HG03442 (cell line): Measurements from ENCODE around the gene BST1.

Experiments
- ATAC-seq: cut with Tn5 transposase; IDR thresholded peaks from one replicate; pipeline ENCODE4 v1.9.1; 2021; ENCODE audit warnings: mild to moderate bottlenecking, moderate library complexity; ENCODE audit not compliant: unreplicated experiment

The BST1 gene

GRCh38 chr4:15702941-15703403 is at the start of gene BST1:
Gene BST1 (plus strand): TSS chr4:15703065. CDS start chr4:15703145, 80 bp downstream.
- ATAC-seq: peak; percentile 58

GRCh38 chr4:15653420-15653819 is 49.4 kb upstream of the BST1 start:
- no peak for ATAC-seq

- peak; percentile 20 for ATAC-seq
These were observed 48.8 kb upstream of the BST1 start for GRCh38 chr4:15653864-15654592.

GRCh38 chr4:15654593-15655222 is 48.2 kb upstream of the BST1 start:
- ATAC-seq: peak; percentile 46

GRCh38 chr4:15655223-15656037 is 47.4 kb upstream of the BST1 start, which contains the start of gene FBXL5:
Gene FBXL5 (minus strand): TSS chr4:15655357. CDS start chr4:15655287, 70 bp downstream.
- ATAC-seq: peak; percentile 65

- ATAC-seq: no peak
These were observed 46.8 kb upstream of the BST1 start for GRCh38 chr4:15656038-15656470.

DNA sequence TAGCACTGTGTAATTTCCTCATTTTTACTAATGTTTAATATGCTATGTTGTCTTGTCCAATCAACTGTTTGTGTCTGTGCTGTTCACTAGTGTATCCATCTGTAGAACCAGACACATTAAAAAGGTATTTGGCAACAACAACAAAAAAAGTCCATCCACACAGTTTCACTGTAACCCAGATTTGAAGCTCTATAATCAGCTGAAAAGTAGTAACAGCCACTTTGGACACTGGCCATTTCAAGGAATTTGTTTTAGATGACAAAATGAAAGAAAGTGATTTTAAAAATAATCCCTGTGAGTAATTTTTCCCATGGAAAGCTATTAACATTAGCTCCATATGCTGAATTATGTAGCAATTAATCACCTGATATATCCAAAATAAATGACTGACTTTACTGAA is 45.5 kb upstream of the BST1 start:
- no peak for ATAC-seq

GRCh38 chr4:15658136-15658770 is 44.6 kb upstream of the BST1 start:
- ATAC-seq: no peak

- no peak for ATAC-seq
These were observed 44.1 kb upstream of the BST1 start for GRCh38 chr4:15658781-15659180.

GRCh38 chr4:15659768-15660570 is 42.9 kb upstream of the BST1 start:
- ATAC-seq: no peak

GRCh38 chr4:15665753-15666365 is 37.0 kb upstream of the BST1 start:
- ATAC-seq: no peak

DNA sequence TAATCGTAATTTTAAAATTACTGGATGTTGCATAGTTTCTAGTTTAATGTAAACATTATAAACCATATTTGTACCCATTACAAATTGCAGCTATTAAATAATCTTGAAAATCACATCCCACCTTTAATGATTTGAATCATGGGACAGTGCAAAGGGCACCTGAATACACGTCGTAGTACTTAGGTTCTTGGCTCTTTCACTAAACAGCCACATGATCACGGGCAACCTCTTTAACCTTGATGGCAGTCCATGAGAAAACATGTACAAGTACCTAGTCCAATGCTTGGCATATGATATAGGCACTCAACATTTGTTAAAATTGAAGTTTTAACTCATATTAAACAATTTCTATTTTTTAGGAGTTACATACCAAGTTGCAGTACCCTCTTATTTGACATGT is 35.9 kb upstream of the BST1 start:
- ATAC-seq: no peak

GRCh38 chr4:15668566-15669435 is 34.1 kb upstream of the BST1 start:
- no peak for ATAC-seq

DNA sequence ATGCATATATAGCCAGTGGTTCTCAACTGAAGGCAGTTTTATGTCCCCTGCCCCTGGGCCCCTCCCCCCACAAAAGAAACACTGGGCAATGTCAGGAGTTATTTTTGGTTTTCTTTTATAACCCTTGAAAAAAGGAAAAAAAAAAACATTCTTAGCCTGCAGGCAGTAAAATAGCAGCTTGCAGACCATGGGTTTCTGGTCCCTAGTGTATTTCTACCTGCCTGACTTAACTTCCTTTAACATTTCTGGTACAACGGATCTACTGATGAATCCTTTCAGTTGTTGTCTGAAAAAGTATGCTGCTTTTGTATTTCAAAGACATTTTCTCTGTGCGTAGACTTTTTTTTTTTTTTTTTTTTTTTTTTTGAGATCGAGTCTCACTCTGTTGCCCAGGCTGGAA is 32.3 kb upstream of the BST1 start:
- ATAC-seq: no peak

DNA sequence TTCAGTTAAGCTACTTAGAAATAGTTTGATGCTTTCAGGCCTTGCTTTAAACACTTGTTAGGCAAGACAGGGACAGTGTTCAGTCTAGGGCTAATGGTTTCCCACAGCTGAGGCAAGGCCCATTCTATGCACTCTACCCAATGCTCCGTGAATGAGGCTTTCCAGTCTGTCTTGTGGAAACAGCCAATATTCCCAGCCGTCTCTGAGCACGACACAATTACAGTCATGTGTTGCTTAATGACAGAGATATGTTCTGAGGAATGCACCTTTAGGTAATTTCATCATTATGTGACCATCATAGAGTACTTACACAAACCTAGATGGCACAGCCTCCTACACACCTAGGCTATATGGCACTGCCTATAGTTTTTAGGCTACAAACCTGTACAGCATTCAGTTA is 30.8 kb upstream of the BST1 start:
- no peak for ATAC-seq

DNA sequence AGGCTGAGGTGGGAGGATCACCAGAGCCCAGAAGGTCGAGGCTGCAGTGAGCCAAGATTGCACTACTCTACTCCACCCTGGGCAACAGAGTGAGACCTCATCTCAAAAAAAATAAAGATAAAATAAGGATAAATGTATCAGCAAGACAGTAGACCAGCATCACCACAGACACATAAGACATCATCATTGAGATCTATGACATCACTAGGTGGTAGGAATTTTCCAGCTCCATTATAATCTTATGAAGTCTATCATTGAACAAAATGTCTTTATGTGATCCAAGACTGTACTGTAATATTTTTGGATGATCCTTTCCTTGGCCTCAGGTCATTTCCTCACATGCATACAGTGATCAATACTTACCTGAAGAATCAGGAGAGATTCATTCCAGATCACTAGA is 29.5 kb upstream of the BST1 start:
- ATAC-seq: no peak

DNA sequence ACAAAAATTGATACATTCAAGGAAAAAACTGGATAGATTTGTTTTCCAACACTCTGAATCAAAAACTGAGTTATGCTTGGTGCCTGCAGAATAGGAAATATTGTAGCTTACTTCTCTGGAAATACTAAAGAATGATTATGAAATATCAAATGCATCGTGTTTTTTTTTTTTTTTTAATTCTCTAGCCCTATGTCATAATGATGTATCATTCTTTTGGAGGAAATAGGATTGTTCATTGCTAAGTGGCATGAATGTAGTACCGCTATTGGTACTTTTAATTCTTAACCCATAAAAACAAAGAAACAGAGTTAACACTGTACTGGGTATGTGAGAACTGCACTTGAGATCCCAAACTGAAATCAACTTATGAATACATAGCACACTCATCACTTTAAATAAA is 28.8 kb upstream of the BST1 start:
- no peak for ATAC-seq

DNA sequence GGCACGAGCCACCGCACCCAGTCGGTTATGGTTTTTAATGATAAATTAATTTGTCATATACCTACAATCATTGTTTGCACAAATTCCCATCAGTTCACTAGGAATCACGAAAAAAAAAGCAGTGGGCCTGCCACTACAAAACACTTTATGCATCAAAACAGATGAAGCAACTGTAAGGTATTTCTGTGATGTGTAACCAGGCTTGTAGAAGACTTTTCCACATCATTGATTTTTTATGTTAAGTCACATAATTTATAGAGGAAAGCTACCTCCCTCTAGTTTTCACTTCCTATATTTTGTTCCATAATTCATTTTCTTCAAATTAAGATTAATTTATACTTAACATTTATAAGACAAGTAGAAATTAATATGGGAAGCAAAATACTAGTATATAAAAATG is 27.9 kb upstream of the BST1 start:
- ATAC-seq: no peak

DNA sequence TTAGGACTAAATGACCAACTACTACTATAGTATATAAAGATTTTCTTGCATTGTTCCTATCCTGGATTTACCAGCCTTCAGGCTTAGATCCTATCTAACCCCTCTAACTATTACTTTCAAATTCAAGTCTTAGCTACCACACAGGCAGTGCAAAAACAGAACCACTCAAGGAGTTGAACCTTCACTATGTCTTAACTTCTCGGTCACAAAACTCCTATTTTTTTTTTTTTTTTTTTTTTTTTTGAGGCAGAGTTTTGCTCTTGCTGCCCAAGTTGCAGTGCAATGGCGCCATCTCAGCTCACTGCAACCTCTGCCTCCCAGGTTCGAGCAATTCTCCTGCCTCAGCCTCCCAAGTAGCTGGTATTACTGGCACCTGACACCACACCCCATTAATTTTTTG is 27.5 kb upstream of the BST1 start:
- no peak for ATAC-seq
